Left ventricle myocardium inferior (tissue), 1 donor: ENCODE measurements around the gene FAM174C. TPM values are rescaled to one million over a fixed set of nuclear protein-coding genes. Genes with fewer than 3 reads are reported as not detected.

Source experiments
- DNase-seq: peaks from one replicate; pipeline ENCODE4 v3.0.0-alpha.2; 2020
- H3K27ac ChIP-seq: fragments of 200-600 bp; replicated peaks from 2 replicates; pipeline ENCODE4 v1.8.0; 2021
- H3K27me3 ChIP-seq: fragments of 200-600 bp; 2 replicates; pipeline ENCODE4 v1.8.0; 2021; ENCODE audit warnings: low read depth
- H3K36me3 ChIP-seq: fragments of 200-600 bp; 2 replicates; pipeline ENCODE4 v1.8.0; 2021
- H3K4me1 ChIP-seq: fragments of 200-600 bp; 2 replicates; pipeline ENCODE4 v1.8.0; 2021
- H3K4me3 ChIP-seq: fragments of 200-600 bp; 2 replicates; pipeline ENCODE4 v1.8.0; 2021; ENCODE audit warnings: mild to moderate bottlenecking, moderate library complexity
- H3K9me3 ChIP-seq: fragments of 200-600 bp; replicated peaks from 2 replicates; pipeline ENCODE4 v1.8.0; 2021
- intact Hi-C: fragments of 100-400 bp; cut with micrococcal nuclease; formaldehyde crosslinking; loops from one replicate; pipeline ENCODE4 v1.11.0; 2022
- total RNA-seq: library from RNA; stranded (reverse); fragmentation: NEBNext Ultra II Directional; extraction: Animal tissue kit (Norgen Biotek cat#: 25700); gene quantifications from one replicate; pipeline ENCODE4 v1.2.1, GENCODE V29; 2021
- TF ChIP-seq, protein P1 (sequence below): fragments of 200-600 bp; IDR thresholded peaks from 2 replicates; pipeline ENCODE4 v1.8.0; 2021; ENCODE audit warnings: antibody characterized with exemption, mild to moderate bottlenecking, borderline replicate concordance
- donor health status: DM: no; HTN: yes; CAD: no; lungs with severe emphysema.

FAM174C gene
- total RNA-seq, 1 donor from 2014 or later: 12.4 TPM

DNA sequence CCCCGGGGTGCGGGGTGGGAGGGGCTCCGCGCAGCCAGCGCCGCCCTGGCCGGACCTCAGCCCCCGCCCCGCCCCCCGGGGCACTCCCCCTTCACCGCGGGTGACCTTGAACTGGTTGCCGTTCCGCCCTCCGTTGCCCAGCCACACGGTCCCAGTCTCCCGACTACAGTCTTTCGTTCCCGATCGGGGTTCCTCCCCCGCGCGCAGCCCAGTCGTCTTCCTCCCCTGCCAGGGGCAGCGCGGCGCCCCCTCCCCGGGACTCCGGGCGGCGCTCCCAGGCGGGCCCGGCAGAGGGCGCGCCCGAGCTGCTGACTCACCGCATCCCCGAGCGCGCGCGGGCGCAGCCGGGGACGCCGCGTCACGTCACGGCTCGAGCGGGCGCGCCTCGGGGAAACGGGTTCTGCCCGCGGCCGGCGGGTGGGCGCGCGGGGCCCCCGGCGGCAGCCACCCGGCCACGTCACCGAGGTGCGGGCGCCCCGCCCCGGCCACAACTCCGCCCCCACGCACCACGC, 26.5 kb upstream of the FAM174C start:
- TF ChIP-seq, protein P1, sequence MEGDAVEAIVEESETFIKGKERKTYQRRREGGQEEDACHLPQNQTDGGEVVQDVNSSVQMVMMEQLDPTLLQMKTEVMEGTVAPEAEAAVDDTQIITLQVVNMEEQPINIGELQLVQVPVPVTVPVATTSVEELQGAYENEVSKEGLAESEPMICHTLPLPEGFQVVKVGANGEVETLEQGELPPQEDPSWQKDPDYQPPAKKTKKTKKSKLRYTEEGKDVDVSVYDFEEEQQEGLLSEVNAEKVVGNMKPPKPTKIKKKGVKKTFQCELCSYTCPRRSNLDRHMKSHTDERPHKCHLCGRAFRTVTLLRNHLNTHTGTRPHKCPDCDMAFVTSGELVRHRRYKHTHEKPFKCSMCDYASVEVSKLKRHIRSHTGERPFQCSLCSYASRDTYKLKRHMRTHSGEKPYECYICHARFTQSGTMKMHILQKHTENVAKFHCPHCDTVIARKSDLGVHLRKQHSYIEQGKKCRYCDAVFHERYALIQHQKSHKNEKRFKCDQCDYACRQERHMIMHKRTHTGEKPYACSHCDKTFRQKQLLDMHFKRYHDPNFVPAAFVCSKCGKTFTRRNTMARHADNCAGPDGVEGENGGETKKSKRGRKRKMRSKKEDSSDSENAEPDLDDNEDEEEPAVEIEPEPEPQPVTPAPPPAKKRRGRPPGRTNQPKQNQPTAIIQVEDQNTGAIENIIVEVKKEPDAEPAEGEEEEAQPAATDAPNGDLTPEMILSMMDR: peak; percentile 85
- intact Hi-C loops: no loop called here
- peaks cover 29% of the 10 kb centered on the region for H3K36me3 ChIP-seq
- DNase-seq: peak; percentile 88
- H3K27ac ChIP-seq: peak overlapping the region; percentile 100
- H3K27me3 ChIP-seq: no peaks in the 10 kb centered on the region
- H3K9me3 ChIP-seq: no peaks in the 10 kb centered on the region
- peaks cover 85% of the 10 kb centered on the region for H3K4me1 ChIP-seq
- peak overlapping the region; percentile 93 for H3K4me3 ChIP-seq

DNA sequence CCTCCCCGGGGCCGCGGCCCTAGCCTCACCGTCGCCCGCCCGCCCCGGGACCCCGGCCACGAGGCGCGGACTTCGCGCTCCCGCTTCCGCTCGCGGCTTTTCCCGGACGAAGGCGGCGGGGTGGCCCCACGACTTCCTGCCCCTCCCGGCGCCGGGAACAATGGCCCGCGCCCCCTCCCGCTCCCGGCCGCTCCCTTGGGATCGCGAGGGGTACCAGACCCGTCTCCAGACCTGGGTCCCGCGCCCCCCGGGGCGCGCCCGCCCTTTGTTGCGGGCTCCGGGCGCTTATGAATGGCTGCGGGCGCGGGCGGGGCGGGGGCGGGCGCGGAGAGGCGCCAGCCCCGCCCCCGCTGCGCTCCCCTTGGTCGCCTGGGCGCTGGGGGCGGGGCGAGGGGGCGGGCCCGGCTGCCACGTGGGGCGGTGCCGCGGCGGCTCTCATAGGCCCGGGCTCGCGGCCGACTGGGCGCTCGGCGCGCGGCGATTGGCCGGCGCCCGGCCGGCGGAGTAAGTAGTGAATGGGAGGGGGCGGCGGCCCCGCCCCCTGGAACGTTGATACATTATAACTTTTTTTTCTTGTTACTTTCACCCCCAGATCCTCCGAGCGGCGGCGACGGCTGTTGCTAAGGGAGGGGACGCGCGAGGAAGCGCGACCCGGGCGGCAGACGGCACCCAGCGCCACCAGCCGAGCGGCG, 25.9 kb upstream of the FAM174C start:
- Histone ChIP-seq H3K4me1 (peaks cover 85% of the 10 kb centered on the region), H3K9me3 (no peaks in the 10 kb centered on the region), H3K36me3 (peaks cover 35% of the 10 kb centered on the region), H3K27ac (peak overlapping the region; percentile 100), H3K27me3 (no peaks in the 10 kb centered on the region), H3K4me3 (peak overlapping the region; percentile 93)
- peak; percentile 95 for DNase-seq
- intact Hi-C loops: no loop called here
- TF ChIP-seq, protein P1: no peak

- Histone ChIP-seq H3K27me3 (no peaks in the 10 kb centered on the region), H3K9me3 (no peaks in the 10 kb centered on the region), H3K4me1 (peaks cover 85% of the 10 kb centered on the region), H3K4me3 (peak overlapping the region; percentile 93), H3K27ac (peak overlapping the region; percentile 100), H3K36me3 (peaks cover 41% of the 10 kb centered on the region)
- intact Hi-C loops: no loop called here
- no peak for DNase-seq
- TF ChIP-seq, protein P1: no peak
These were observed 25.3 kb upstream of the FAM174C start for GRCh38 chr19:1249990-1250436.

DNA sequence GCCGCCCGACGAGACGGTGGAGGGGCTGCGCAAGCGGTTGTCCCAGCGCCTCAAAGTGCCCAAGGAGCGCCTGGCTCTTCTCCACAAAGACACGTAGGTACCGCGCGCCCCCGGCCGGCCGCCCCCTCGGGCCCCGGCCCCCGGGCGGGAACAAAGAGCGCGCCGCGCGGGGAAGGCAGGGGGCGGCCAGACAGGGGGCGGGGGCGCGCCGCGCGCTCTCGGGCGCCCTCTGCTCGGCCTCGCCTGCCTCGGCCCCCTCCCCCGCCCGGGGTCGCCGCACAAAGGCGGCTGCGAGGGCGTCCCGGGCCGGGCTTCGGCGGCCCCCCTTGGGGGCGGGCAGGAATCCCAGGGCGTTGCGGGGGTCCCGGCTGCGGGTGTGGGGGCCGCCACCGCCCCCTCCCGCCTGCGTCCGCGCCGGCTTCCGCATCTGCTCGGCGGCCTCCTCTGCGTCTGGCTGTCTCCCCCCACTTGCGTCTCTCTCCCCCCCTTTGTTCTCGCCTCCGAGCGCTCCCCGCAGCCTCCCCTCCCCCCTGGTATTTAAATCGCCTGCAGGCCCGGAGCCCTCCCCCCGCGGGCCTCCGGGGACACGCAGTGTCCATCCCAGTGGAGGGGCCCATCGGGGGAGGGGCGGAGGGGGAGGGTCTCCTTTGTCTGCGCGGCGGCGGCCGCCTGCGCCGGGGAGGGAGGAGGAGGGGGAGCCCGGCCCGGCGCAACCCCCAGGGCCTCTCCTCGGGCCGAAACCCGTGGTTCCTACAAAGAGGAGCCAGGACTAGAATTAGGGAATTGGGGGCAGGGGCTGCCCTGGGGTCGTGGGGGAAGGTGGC, 24.7 kb upstream of the FAM174C start:
- H3K27ac ChIP-seq: peak overlapping the region; percentile 100
- no peaks in the 10 kb centered on the region for H3K9me3 ChIP-seq
- intact Hi-C loops: no loop called here
- H3K27me3 ChIP-seq: no peaks in the 10 kb centered on the region
- TF ChIP-seq, protein P1: no peak
- peak; percentile 74 for DNase-seq
- peak overlapping the region; percentile 93 for H3K4me3 ChIP-seq
- peaks cover 85% of the 10 kb centered on the region for H3K4me1 ChIP-seq
- peaks cover 47% of the 10 kb centered on the region for H3K36me3 ChIP-seq

DNA sequence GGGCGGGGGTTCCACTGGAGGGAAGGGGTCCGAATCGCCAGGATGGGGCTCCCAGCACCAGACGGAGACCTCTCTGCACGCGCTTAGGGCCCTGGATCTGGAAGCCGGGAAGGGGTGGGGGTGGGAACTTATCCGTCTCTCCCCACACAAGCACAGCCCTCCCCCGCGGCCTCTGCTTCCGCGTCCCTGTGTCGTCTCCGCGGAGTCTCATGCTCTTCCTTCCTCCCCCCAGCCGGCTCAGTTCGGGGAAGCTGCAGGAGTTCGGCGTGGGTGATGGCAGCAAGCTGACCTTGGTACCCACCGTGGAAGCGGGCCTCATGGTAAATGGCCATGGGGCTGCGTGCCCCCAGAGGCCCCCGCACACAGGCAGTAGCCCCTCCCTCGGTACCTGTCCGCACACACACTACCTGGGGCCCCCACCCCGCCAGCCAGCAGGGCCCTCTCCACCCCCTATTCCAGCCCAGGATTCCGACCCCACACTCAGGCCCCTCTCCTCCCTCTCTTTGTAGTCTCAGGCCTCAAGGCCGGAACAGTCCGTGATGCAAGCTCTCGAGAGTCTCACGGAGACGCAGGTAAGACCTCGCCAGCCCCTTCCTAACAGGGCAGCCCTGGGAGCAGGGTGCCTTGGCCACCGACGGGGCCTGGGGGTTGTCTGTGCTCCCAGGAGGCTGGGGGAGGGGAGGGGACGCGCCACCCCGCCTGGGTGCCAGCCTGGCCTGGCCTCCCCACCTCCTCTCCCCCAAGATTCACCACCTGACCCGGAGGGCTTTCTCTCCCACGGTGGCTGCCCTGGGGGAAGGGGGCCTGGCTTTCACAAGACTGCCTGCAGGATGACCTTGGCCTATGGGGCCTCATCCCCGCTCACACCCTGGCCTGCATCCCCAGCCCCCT, 23.8 kb upstream of the FAM174C start:
- H3K9me3 ChIP-seq: no peaks in the 10 kb centered on the region
- DNase-seq: peak; percentile 84
- H3K36me3 ChIP-seq: peaks cover 56% of the 10 kb centered on the region
- H3K27me3 ChIP-seq: no peaks in the 10 kb centered on the region
- intact Hi-C loops: no loop called here
- TF ChIP-seq, protein P1: no peak
- H3K4me1 ChIP-seq: peaks cover 85% of the 10 kb centered on the region
- peak overlapping the region; percentile 93 for H3K4me3 ChIP-seq
- peak overlapping the region; percentile 100 for H3K27ac ChIP-seq
